HEK293T (cell line): ENCODE data around the gene CKLF.

ENCODE experiments used
- CTCF ChIA-PET: fragments of 350-600 bp; formaldehyde crosslinking; extraction: SDS; loops from one replicate; lab custom pipeline; 2021; ENCODE audit warnings: antibody characterized with exemption, inconsistent platforms; lab: Yijun Ruan, JAX
- POLR2A ChIA-PET: fragments of 350-600 bp; formaldehyde crosslinking; extraction: SDS; loops from one replicate; lab custom pipeline; 2020; ENCODE audit warnings: antibody characterized with exemption, inconsistent platforms; lab: Yijun Ruan, JAX
- DNase-seq: peaks from one replicate; pipeline ENCODE4 v3.0.0; 2012; ENCODE audit warnings: mixed read lengths; ENCODE audit errors: extremely low spot score
- ARNT ChIP-seq: fragments of 450-650 bp; IDR thresholded peaks from 2 replicates; pipeline ENCODE4 v1.6.1; 2017; ENCODE audit warnings: mild to moderate bottlenecking
- BHLHE40 ChIP-seq: fragments of 450-650 bp; IDR thresholded peaks from 2 replicates; pipeline ENCODE4 v1.6.1; 2016; ENCODE audit warnings: mild to moderate bottlenecking, moderate library complexity, borderline replicate concordance
- CTBP1 ChIP-seq: fragments of 450-650 bp; IDR thresholded peaks from 2 replicates; pipeline ENCODE4 v1.6.1; 2016; ENCODE audit warnings: borderline replicate concordance
- ELF4 ChIP-seq: fragments of 450-650 bp; IDR thresholded peaks from 2 replicates; pipeline ENCODE4 v1.6.1; 2017; ENCODE audit warnings: antibody characterized with exemption
- FOXA1 ChIP-seq: fragments of 450-650 bp; IDR thresholded peaks from 2 replicates; pipeline ENCODE4 v1.6.1; 2016; ENCODE audit warnings: mild to moderate bottlenecking
- FOXK2 ChIP-seq: fragments of 450-650 bp; IDR thresholded peaks from 2 replicates; pipeline ENCODE4 v1.6.1; 2016; ENCODE audit warnings: mild to moderate bottlenecking
- FOXM1 ChIP-seq: fragments of 450-650 bp; IDR thresholded peaks from 2 replicates; pipeline ENCODE4 v1.6.1; 2017; ENCODE audit warnings: mild to moderate bottlenecking, borderline replicate concordance
- HDGF ChIP-seq: fragments of 450-650 bp; IDR thresholded peaks from 2 replicates; pipeline ENCODE4 v1.6.1; 2017; ENCODE audit warnings: antibody characterized with exemption, borderline replicate concordance
- L3MBTL2 ChIP-seq: fragments of 450-650 bp; conservative IDR thresholded peaks from 2 replicates; pipeline ENCODE4 v1.6.1; 2016; ENCODE audit warnings: mild to moderate bottlenecking
- LEF1 ChIP-seq: fragments of 450-650 bp; IDR thresholded peaks from 2 replicates; pipeline ENCODE4 v1.6.1; 2017; ENCODE audit warnings: mild to moderate bottlenecking, borderline replicate concordance
- NFRKB ChIP-seq: fragments of 450-650 bp; IDR thresholded peaks from 2 replicates; pipeline ENCODE4 v1.6.1; 2016; ENCODE audit warnings: mild to moderate bottlenecking, moderate library complexity
- SP1 ChIP-seq: fragments of 450-650 bp; IDR thresholded peaks from 2 replicates; pipeline ENCODE4 v1.6.1; 2017
- SUZ12 ChIP-seq: fragments of 450-650 bp; IDR thresholded peaks from 2 replicates; pipeline ENCODE4 v1.6.1; 2016; ENCODE audit warnings: mild to moderate bottlenecking
- TARDBP ChIP-seq: fragments of 450-650 bp; IDR thresholded peaks from 2 replicates; pipeline ENCODE4 v1.6.1; 2016
- ZNF384 ChIP-seq: fragments of 450-650 bp; IDR thresholded peaks from 2 replicates; pipeline ENCODE4 v1.6.1; 2016
- TF ChIP-seq, protein P1 (sequence below): fragments of 450-650 bp; IDR thresholded peaks from 2 replicates; pipeline ENCODE4 v1.6.1; 2016

The CKLF gene

GRCh38 chr16:66572356-66572755 is 20.0 kb downstream of the CKLF start:
- POLR2A ChIA-PET: interaction anchor here (0.7 to 2.1 kb wide), 2 partner anchors 20 to 320 kb away, joined by 3 to 10 read pairs; partner anchors contain the start of gene CKLF
- no peak for DNase-seq

GRCh38 chr16:66574081-66574480 is 21.7 kb downstream of the CKLF start:
- no peak for DNase-seq
- no peak for TF ChIP-seq ELF4
- no peak for TF ChIP-seq LEF1
- TF ChIP-seq CTBP1: no peak
- no peak for TF ChIP-seq NFRKB
- no peak for TF ChIP-seq FOXM1
- no peak for TF ChIP-seq HDGF
- TF ChIP-seq FOXK2: no peak
- TF ChIP-seq BHLHE40: no peak
- TF ChIP-seq L3MBTL2: no peak
- TF ChIP-seq, protein P1, sequence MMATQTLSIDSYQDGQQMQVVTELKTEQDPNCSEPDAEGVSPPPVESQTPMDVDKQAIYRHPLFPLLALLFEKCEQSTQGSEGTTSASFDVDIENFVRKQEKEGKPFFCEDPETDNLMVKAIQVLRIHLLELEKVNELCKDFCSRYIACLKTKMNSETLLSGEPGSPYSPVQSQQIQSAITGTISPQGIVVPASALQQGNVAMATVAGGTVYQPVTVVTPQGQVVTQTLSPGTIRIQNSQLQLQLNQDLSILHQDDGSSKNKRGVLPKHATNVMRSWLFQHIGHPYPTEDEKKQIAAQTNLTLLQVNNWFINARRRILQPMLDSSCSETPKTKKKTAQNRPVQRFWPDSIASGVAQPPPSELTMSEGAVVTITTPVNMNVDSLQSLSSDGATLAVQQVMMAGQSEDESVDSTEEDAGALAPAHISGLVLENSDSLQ: no peak
- POLR2A ChIA-PET: no interaction called here
- CTCF ChIA-PET: interaction anchor here (1.4 kb wide), 1 partner anchor 167 kb away, joined by 3 read pairs; no protein-coding TSS in a partner anchor

More at GRCh38 chr16:66572356-66572755, 20.0 kb downstream of the CKLF start:
- CTCF ChIA-PET: no interaction called here
- TF ChIP-seq LEF1 (no peak), L3MBTL2 (no peak), ELF4 (no peak), BHLHE40 (no peak), TARDBP (no peak), HDGF (no peak), NFRKB (no peak), FOXM1 (no peak), CTBP1 (no peak), ARNT (no peak), SUZ12 (no peak), SP1 (no peak), FOXA1 (no peak)
- TF ChIP-seq, protein P1: no peak

- CTCF ChIA-PET: interaction anchor here (1.4 kb wide), 1 partner anchor 167 kb away, joined by 3 read pairs; no protein-coding TSS in a partner anchor
- POLR2A ChIA-PET: interaction anchor here (1.3 kb wide), 1 partner anchor 11 kb away, joined by 6 read pairs; no protein-coding TSS in a partner anchor
- TF ChIP-seq FOXM1 (no peak), ZNF384 (no peak), SP1 (no peak), FOXK2 (no peak), HDGF (no peak), ARNT (no peak), SUZ12 (no peak)
These were observed 22.2 kb downstream of the CKLF start for GRCh38 chr16:66574531-66574930.

DNA sequence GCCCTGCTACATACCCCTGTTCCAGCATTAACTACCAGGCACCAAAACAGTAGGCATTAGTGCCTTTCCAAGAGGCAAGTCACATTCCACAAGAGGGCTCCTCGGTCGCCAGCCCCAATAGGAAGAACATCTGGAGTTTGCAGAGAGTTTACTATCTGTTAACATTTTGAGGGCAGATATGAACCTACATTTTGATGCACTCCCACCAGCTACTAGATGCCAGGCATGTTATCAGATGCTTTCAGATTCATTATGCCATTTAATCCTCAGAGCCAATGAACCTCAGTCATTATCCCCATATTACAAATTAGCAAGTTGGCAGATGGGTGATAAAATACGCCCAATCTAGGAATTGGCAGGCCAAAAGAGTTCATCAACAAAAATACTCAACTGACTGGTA is 22.7 kb downstream of the CKLF start:
- ChIA-PET CTCF (interaction anchor here (1.4 kb wide), 1 partner anchor 168 kb away, joined by 3 read pairs; no protein-coding TSS in a partner anchor), POLR2A (interaction anchor here (1.3 kb wide), 1 partner anchor 11 kb away, joined by 6 read pairs; no protein-coding TSS in a partner anchor)
- no peak for DNase-seq
- no peak for TF ChIP-seq HDGF
- TF ChIP-seq NFRKB: no peak
- no peak for TF ChIP-seq BHLHE40
- TF ChIP-seq SUZ12: no peak
- TF ChIP-seq ZNF384: no peak
- no peak for TF ChIP-seq SP1
- TF ChIP-seq FOXM1: no peak
- TF ChIP-seq, protein P1: no peak
- TF ChIP-seq ARNT: no peak
- no peak for TF ChIP-seq ELF4
- TF ChIP-seq CTBP1: no peak
- no peak for TF ChIP-seq FOXK2
- no peak for TF ChIP-seq TARDBP
- TF ChIP-seq L3MBTL2: no peak
- TF ChIP-seq LEF1: no peak
- TF ChIP-seq FOXA1: no peak

More at GRCh38 chr16:66574531-66574930, 22.2 kb downstream of the CKLF start:
- no peak for DNase-seq

DNA sequence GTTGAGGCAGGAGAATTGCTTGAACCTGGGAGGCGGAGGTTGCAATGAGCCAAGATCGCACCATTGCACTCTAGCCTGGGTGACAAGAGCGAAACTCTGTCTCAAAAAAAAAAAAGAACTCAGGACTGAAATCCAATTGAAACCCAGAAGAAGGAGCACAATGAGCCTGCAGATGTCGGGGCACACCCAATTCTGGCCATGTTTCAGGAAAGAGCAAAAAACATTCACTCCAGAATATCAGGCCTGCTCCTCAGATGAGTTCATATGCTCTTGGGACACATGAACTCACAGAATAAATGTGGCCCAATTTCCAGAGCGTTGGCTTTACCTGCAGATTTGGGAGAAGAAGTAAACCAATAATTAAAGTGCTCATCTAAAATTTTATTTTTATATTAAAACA is 23.9 kb downstream of the CKLF start:
- ChIA-PET POLR2A (no interaction called here), CTCF (no interaction called here)
- no peak for DNase-seq
- no peak for TF ChIP-seq ELF4
- no peak for TF ChIP-seq FOXA1
- no peak for TF ChIP-seq ZNF384
- TF ChIP-seq FOXK2: no peak
- TF ChIP-seq SP1: no peak
- no peak for TF ChIP-seq TARDBP
- TF ChIP-seq SUZ12: no peak
- TF ChIP-seq BHLHE40: no peak
- no peak for TF ChIP-seq CTBP1
- TF ChIP-seq, protein P1: no peak
- TF ChIP-seq LEF1: no peak
- no peak for TF ChIP-seq HDGF
- TF ChIP-seq FOXM1: no peak
